Ectodermal cell (in vitro differentiated cells): ENCODE measurements around the gene KCNIP3.
"Not testable (repeated sequence)": the region's sequence is repeated elsewhere in the genome, so short reads cannot be mapped to it uniquely, and the experiment has no call there.

Experiments used
- H3K27ac ChIP-seq: 2 replicates; pipeline ENCODE4 v1.7.0; 2013; ENCODE audit warnings: mild to moderate bottlenecking, low read depth, low read length; ENCODE audit not compliant: insufficient read depth, poor library complexity, severe bottlenecking
- H3K27me3 ChIP-seq: 2 replicates; pipeline ENCODE4 v1.7.0; 2013; ENCODE audit warnings: mild to moderate bottlenecking, low read length; ENCODE audit not compliant: insufficient read depth, control insufficient read depth, poor library complexity, severe bottlenecking
- H3K36me3 ChIP-seq: one replicate; pipeline ENCODE4 v1.7.0; 2013; ENCODE audit warnings: low read length; ENCODE audit not compliant: control insufficient read depth, insufficient read depth
- H3K4me1 ChIP-seq: one replicate; pipeline ENCODE4 v1.7.0; 2013; ENCODE audit warnings: low read length; ENCODE audit not compliant: control insufficient read depth, insufficient read depth
- H3K4me3 ChIP-seq: 2 replicates; pipeline ENCODE4 v1.7.0; 2013; ENCODE audit warnings: low read depth, low read length, control low read depth; ENCODE audit not compliant: insufficient read depth
- H3K9me3 ChIP-seq: 2 replicates; pipeline ENCODE4 v1.7.0; 2013; ENCODE audit warnings: mild to moderate bottlenecking, low read length, moderate library complexity; ENCODE audit not compliant: control insufficient read depth
- WGBS, 2 experiments: methylation state at CpG; one replicate each; pipeline ENCODE4 v1.1.7; 2013; ENCODE audit warnings: missing lambda C conversion rate in 2 of 2; 5-methylcytosine and 5-hydroxymethylcytosine counted together

The KCNIP3 gene

DNA sequence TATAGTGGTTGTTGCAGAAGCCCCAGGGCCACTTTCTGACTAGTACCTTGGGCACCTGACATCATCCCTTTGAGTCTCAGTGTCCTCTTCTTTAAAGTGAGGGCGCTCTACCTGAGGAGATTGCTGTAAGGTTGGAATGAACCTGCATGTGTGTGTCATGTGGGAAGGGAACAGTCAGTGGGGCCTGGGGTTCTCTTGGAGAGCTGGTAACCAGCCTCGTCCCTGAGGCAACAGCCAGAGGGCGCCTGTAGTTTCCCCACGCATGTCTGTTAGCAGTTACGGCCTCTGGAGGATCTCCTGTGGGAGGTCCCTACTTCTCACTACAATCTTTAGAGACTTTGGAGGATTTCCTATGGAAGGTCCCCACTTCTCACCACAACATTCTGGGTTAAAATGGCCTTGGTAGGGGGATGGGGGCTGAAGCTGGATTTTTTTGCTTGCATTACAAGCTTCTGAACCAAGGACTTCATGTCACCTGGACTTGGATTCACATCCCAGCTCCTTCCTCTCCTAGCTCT is 106.1 kb downstream of the KCNIP3 start:
- H3K27me3 ChIP-seq, H3K27ac ChIP-seq, H3K4me1 ChIP-seq, H3K36me3 ChIP-seq, H3K9me3 ChIP-seq: not testable (repeated sequence)
- WGBS, 2 experiments: 14 to 18% methylated on average over 5 of the region's 5 CpGs
- peak overlapping the region; percentile 67 for H3K4me3 ChIP-seq

DNA sequence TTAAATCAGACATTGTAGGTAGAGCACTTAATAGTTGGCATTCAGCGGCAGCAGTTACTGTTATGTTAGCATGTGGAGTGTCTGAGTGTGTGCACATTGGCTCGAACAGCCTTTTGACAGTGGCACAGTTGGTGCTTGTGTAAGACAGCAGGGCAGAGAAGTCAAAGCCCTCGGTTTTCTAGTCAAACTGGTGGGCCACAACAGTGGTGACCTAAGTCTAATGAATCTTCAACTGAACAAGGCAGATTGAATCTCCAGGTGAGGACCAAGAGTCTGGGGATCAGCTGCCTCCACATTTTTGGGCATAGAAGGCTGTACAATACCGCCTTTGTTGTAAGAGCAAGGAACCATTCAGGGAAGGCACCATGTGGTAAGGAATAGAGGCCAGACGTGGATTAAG is 106.7 kb downstream of the KCNIP3 start:
- not testable (repeated sequence) for H3K9me3 ChIP-seq, H3K27me3 ChIP-seq, H3K4me1 ChIP-seq, H3K27ac ChIP-seq, H3K36me3 ChIP-seq, H3K4me3 ChIP-seq
- 92 to 93% methylated on average over 5 of the region's 5 CpGs for WGBS, 2 experiments

DNA sequence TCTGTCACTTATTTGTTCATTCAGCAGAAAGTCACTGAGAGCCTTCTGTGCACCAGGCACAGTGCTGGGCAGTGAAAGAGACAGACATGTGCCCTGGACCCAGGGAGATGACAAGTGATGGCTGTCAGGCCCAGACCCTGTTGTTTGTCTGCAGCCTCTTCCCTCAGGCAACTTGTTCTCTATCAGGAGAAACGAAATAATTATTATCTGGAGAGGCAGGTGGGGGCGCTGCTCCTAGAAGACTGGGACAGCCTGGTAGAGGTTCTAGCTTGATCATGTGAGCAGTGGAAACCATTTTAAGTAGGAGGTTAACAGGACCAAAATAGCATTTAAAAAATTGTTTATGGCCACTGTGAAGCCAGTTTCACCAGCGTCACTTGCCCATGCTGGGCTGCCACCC is 107.5 kb downstream of the KCNIP3 start:
- H3K4me3 ChIP-seq, H3K36me3 ChIP-seq, H3K9me3 ChIP-seq, H3K27ac ChIP-seq, H3K4me1 ChIP-seq, H3K27me3 ChIP-seq: not testable (repeated sequence)
- WGBS, 2 experiments: 87 to 91% methylated on average over 3 of the region's 3 CpGs

DNA sequence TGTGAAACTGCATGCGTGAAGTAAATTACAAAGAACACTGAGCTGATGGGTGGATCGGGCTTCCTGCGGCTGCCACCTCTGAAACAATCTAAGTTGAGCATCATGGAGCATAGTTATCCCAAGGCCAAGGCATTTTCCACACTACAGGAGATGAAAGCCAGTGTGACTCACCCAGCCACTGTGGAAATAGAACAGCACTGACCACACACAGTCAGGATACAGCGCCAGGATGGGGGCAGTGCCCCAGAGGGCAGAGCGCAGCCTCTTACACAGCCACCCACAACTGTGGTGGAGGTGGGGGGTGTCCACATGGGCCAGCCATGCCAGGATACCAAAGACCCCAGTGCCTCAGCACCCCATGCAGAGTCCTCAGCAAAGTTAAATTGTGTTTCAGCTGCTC is 114.1 kb downstream of the KCNIP3 start:
- not testable (repeated sequence) for H3K27me3 ChIP-seq, H3K27ac ChIP-seq, H3K9me3 ChIP-seq, H3K4me3 ChIP-seq, H3K4me1 ChIP-seq, H3K36me3 ChIP-seq
- WGBS, 2 experiments: 90 to 99% methylated on average over 4 to 5 of the region's 5 CpGs

- H3K36me3 ChIP-seq, H3K27me3 ChIP-seq, H3K9me3 ChIP-seq, H3K4me1 ChIP-seq, H3K4me3 ChIP-seq, H3K27ac ChIP-seq: not testable (repeated sequence)
- WGBS, 2 experiments: 49 to 50% methylated on average over 6 of the region's 9 CpGs
Observed at GRCh38 chr2:95414015-95414594, 117.0 kb downstream of the KCNIP3 start.

DNA sequence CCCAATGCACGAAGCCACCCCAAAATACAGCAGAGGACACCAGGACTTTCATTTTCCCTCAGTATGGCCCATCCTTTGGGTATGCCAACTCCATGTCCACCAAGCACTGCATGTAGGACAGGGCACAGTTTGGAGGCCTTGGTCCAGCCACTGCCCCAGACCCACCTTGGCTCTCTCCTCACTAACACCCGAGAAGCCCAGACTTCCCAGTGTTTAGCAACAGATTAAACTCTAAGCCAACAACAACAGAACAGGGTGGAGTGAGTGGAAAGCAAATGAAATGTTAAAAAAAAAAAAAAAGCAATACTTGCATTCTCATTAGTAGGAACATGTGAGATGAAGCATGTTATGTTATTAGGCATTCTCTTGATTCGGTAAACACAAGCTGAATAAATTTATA is 118.0 kb downstream of the KCNIP3 start:
- 91% methylated on average over 1 to 3 of the region's 3 CpGs for WGBS, 2 experiments
- not testable (repeated sequence) for H3K9me3 ChIP-seq, H3K27ac ChIP-seq, H3K36me3 ChIP-seq, H3K4me3 ChIP-seq, H3K4me1 ChIP-seq, H3K27me3 ChIP-seq

- not testable (repeated sequence) for H3K4me1 ChIP-seq, H3K4me3 ChIP-seq, H3K36me3 ChIP-seq, H3K27me3 ChIP-seq, H3K9me3 ChIP-seq, H3K27ac ChIP-seq
- WGBS, 2 experiments: 91 to 93% methylated on average over 16 of the region's 16 CpGs
Observed at GRCh38 chr2:95415561-95415960, 118.4 kb downstream of the KCNIP3 start.

DNA sequence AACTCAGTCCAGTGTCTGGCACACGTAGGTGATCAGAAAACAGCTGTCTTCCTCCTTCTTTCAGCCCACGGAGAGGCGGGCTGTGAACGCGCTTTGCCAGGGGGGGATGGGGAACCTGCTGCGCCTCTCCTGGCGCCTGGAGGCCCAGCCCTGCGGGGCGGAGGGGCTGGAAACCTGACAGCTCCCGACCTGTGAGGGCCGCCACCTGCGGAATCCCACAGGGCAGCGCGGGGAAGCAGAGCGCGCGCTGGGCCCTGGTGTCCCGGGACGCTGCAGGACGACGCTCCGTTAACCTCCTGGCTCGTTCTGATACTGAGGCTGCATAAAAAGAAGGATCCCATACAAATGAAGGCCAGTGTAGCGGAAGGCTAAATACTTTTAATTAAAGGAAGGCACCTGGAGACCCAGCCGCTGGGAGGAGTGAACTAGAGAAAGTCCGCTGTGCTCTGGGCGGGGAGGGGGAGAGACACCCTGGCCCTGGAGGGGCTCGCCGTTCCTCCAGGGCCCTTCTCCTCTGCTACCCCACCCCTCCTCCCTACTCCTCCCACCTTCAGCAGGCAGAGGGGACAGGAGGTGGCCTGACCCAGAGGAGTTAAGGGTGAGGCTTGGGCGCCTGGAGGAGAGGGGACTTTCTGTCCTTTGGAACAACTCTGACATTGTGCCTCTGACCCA is 130.2 kb downstream of the KCNIP3 start:
- not testable (repeated sequence) for H3K36me3 ChIP-seq, H3K4me3 ChIP-seq, H3K27me3 ChIP-seq, H3K27ac ChIP-seq, H3K4me1 ChIP-seq, H3K9me3 ChIP-seq
- WGBS, 2 experiments: 11 to 38% methylated on average over 1 of the region's 30 CpGs

GRCh38 chr2:95429748-95430467 is 132.8 kb downstream of the KCNIP3 start:
- H3K36me3 ChIP-seq, H3K27me3 ChIP-seq, H3K9me3 ChIP-seq, H3K4me1 ChIP-seq, H3K4me3 ChIP-seq, H3K27ac ChIP-seq: not testable (repeated sequence)
- whole genome bisulfite sequencing, 2 experiments: no CpG with 5 or more reads among the region's 8 CpGs

GRCh38 chr2:95433373-95433772 is 136.2 kb downstream of the KCNIP3 start:
- not testable (repeated sequence) for H3K27me3 ChIP-seq, H3K4me1 ChIP-seq, H3K4me3 ChIP-seq, H3K27ac ChIP-seq, H3K36me3 ChIP-seq, H3K9me3 ChIP-seq
- 80% methylated on average over 1 of the region's 4 CpGs; no CpG with 5 or more reads in 1 of the 2 experiments for WGBS, 2 experiments
